ENCODE measurements around the gene CACNA1C. TPM values are rescaled to one million over a fixed set of nuclear protein-coding genes. Genes with fewer than 3 reads are reported as not detected.
"Not testable (repeated sequence)": the region's sequence is repeated elsewhere in the genome, so short reads cannot be mapped to it uniquely, and the experiment has no call there.

CACNA1C gene
- total and polyA plus RNA-seq, 5 donors from 2014 or later: 0.02 to 0.14 (median 0.10) TPM

GRCh38 chr12:2735432-2735831 lies 682.6 kb downstream of the CACNA1C start:
- no peak overlapping the region for H3K4me3 Mint-ChIP-seq
- no peak for ATAC-seq (ENCODE audit: low read depth in 2 of 2)

GRCh38 chr12:2737656-2738241 lies 685.0 kb downstream of the CACNA1C start:
- H3K36me3 ChIP-seq (ENCODE audit: control insufficient read depth, insufficient read depth, low read length): no peaks in the 10 kb centered on the region
- H3K9me3 ChIP-seq (ENCODE audit: control insufficient read depth in 2 of 2, low read length in 2 of 2): no peaks in the 10 kb centered on the region
- Mint-ChIP-seq H3K4me1 (peaks cover 0 to 3% (median 2%) of the 10 kb centered on the region in 4 donors), H3K27ac (no peak overlapping the region), H3K9me3 (peaks cover 0 to 4% (median 0%) of the 10 kb centered on the region in 7 donors), H3K4me3 (no peak overlapping the region), H3K36me3 (no peaks in the 10 kb centered on the region), H3K27me3 (peaks cover 1% of the 10 kb centered on the region)
- H3K27ac ChIP-seq (ENCODE audit: insufficient read depth, low read length, poor library complexity, severe bottlenecking): no peak overlapping the region
- no peak overlapping the region for H3K4me3 ChIP-seq (ENCODE audit: low read depth, low read length)
- H3K27me3 ChIP-seq (ENCODE audit: control insufficient read depth, insufficient read depth, low read length): no peaks in the 10 kb centered on the region
- DNase-seq (no peak), ATAC-seq (ENCODE audit: low read depth in 2 of 2) (no peak)
- H3K4me1 ChIP-seq (ENCODE audit: control insufficient read depth, insufficient read depth, low read length, poor library complexity, severe bottlenecking): no peaks in the 10 kb centered on the region

More at GRCh38 chr12:2735432-2735831, 682.6 kb downstream of the CACNA1C start:
- no peak for DNase-seq
- peaks cover 0 to 5% (median 0%) of the 10 kb centered on the region in 7 donors for H3K9me3 Mint-ChIP-seq
- peaks cover 16% of the 10 kb centered on the region for H3K27me3 Mint-ChIP-seq
- Histone ChIP-seq H3K4me1 (ENCODE audit: control insufficient read depth, insufficient read depth, low read length, poor library complexity, severe bottlenecking) (no peaks in the 10 kb centered on the region), H3K36me3 (ENCODE audit: control insufficient read depth, insufficient read depth, low read length) (no peaks in the 10 kb centered on the region), H3K27me3 (ENCODE audit: control insufficient read depth, insufficient read depth, low read length) (peaks cover 5% of the 10 kb centered on the region), H3K9me3 (ENCODE audit: control insufficient read depth in 2 of 2, low read length in 2 of 2) (no peaks in the 10 kb centered on the region), H3K4me3 (ENCODE audit: low read depth, low read length) (no peak overlapping the region), H3K27ac (ENCODE audit: insufficient read depth, low read length, poor library complexity, severe bottlenecking) (no peak overlapping the region)
- peak overlapping the region in 1 of 3 donors; percentile 44 for H3K27ac Mint-ChIP-seq
- peaks cover 0 to 8% (median 7%) of the 10 kb centered on the region in 4 donors for H3K4me1 Mint-ChIP-seq
- no peaks in the 10 kb centered on the region for H3K36me3 Mint-ChIP-seq

- H3K9me3 ChIP-seq (ENCODE audit: control insufficient read depth in 2 of 2, low read length in 2 of 2): no peaks in the 10 kb centered on the region
- H3K4me1 Mint-ChIP-seq: peaks cover 0 to 3% (median 0%) of the 10 kb centered on the region in 4 donors
- H3K36me3 Mint-ChIP-seq: no peaks in the 10 kb centered on the region
- H3K4me1 ChIP-seq (ENCODE audit: control insufficient read depth, insufficient read depth, low read length, poor library complexity, severe bottlenecking): no peaks in the 10 kb centered on the region
- H3K9me3 Mint-ChIP-seq: peaks cover 0 to 4% (median 0%) of the 10 kb centered on the region in 7 donors
- ATAC-seq (ENCODE audit: low read depth in 2 of 2) (no peak), DNase-seq (no peak)
- H3K36me3 ChIP-seq (ENCODE audit: control insufficient read depth, insufficient read depth, low read length): no peaks in the 10 kb centered on the region
- H3K27me3 Mint-ChIP-seq: no peaks in the 10 kb centered on the region
- no peaks in the 10 kb centered on the region for H3K27me3 ChIP-seq (ENCODE audit: control insufficient read depth, insufficient read depth, low read length)
- no peak overlapping the region for H3K4me3 ChIP-seq (ENCODE audit: low read depth, low read length)
- H3K4me3 Mint-ChIP-seq: no peak overlapping the region
- no peak overlapping the region for H3K27ac Mint-ChIP-seq
- H3K27ac ChIP-seq (ENCODE audit: insufficient read depth, low read length, poor library complexity, severe bottlenecking): no peak overlapping the region
Measured at GRCh38 chr12:2739069-2739468, 686.3 kb downstream of the CACNA1C start.

- no peak for ATAC-seq (ENCODE audit: low read depth in 2 of 2)
- Mint-ChIP-seq H3K27me3 (no peaks in the 10 kb centered on the region), H3K36me3 (no peaks in the 10 kb centered on the region), H3K4me1 (peaks cover 0 to 3% (median 0%) of the 10 kb centered on the region in 4 donors), H3K4me3 (no peak overlapping the region), H3K27ac (peak overlapping the region in 1 of 3 donors; percentile 21), H3K9me3 (peaks cover 0 to 2% (median 0%) of the 10 kb centered on the region in 7 donors)
- no peaks in the 10 kb centered on the region for H3K4me1 ChIP-seq (ENCODE audit: control insufficient read depth, insufficient read depth, low read length, poor library complexity, severe bottlenecking)
- no peaks in the 10 kb centered on the region for H3K27me3 ChIP-seq (ENCODE audit: control insufficient read depth, insufficient read depth, low read length)
- H3K4me3 ChIP-seq (ENCODE audit: low read depth, low read length): no peak overlapping the region
- no peak overlapping the region for H3K27ac ChIP-seq (ENCODE audit: insufficient read depth, low read length, poor library complexity, severe bottlenecking)
- DNase-seq: no peak
- H3K36me3 ChIP-seq (ENCODE audit: control insufficient read depth, insufficient read depth, low read length): no peaks in the 10 kb centered on the region
- no peaks in the 10 kb centered on the region for H3K9me3 ChIP-seq (ENCODE audit: control insufficient read depth in 2 of 2, low read length in 2 of 2)
Measured at GRCh38 chr12:2739832-2740641, 687.2 kb downstream of the CACNA1C start.

- not testable (repeated sequence) for H3K36me3 Mint-ChIP-seq; H3K27ac Mint-ChIP-seq; H3K4me1 ChIP-seq (ENCODE audit: control insufficient read depth, insufficient read depth, low read length, poor library complexity, severe bottlenecking); DNase-seq; ATAC-seq (ENCODE audit: low read depth in 2 of 2); H3K4me1 Mint-ChIP-seq; H3K27ac ChIP-seq (ENCODE audit: insufficient read depth, low read length, poor library complexity, severe bottlenecking); H3K27me3 Mint-ChIP-seq; H3K36me3 ChIP-seq (ENCODE audit: control insufficient read depth, insufficient read depth, low read length); H3K9me3 Mint-ChIP-seq; H3K27me3 ChIP-seq (ENCODE audit: control insufficient read depth, insufficient read depth, low read length); H3K4me3 Mint-ChIP-seq; H3K4me3 ChIP-seq (ENCODE audit: low read depth, low read length); H3K9me3 ChIP-seq (ENCODE audit: control insufficient read depth in 2 of 2, low read length in 2 of 2)
Measured at GRCh38 chr12:2742037-2742436, 689.2 kb downstream of the CACNA1C start.

GRCh38 chr12:2743478-2743877 lies 690.7 kb downstream of the CACNA1C start:
- DNase-seq: no peak
- H3K9me3 ChIP-seq (ENCODE audit: control insufficient read depth in 2 of 2, low read length in 2 of 2): no peaks in the 10 kb centered on the region
- H3K36me3 Mint-ChIP-seq: no peaks in the 10 kb centered on the region
- H3K27me3 ChIP-seq (ENCODE audit: control insufficient read depth, insufficient read depth, low read length): no peaks in the 10 kb centered on the region
- H3K9me3 Mint-ChIP-seq: peaks cover 0 to 3% (median 0%) of the 10 kb centered on the region in 7 donors
- H3K36me3 ChIP-seq (ENCODE audit: control insufficient read depth, insufficient read depth, low read length): no peaks in the 10 kb centered on the region
- H3K4me1 Mint-ChIP-seq: peaks cover 0 to 3% (median 0%) of the 10 kb centered on the region in 4 donors
- no peak overlapping the region for H3K4me3 ChIP-seq (ENCODE audit: low read depth, low read length)
- no peak overlapping the region for H3K4me3 Mint-ChIP-seq
- no peak overlapping the region for H3K27ac Mint-ChIP-seq
- H3K27ac ChIP-seq (ENCODE audit: insufficient read depth, low read length, poor library complexity, severe bottlenecking): no peak overlapping the region
- H3K4me1 ChIP-seq (ENCODE audit: control insufficient read depth, insufficient read depth, low read length, poor library complexity, severe bottlenecking): no peaks in the 10 kb centered on the region
- no peaks in the 10 kb centered on the region for H3K27me3 Mint-ChIP-seq
- ATAC-seq (ENCODE audit: low read depth in 2 of 2): no peak

- Histone ChIP-seq H3K9me3 (ENCODE audit: control insufficient read depth in 2 of 2, low read length in 2 of 2) (no peaks in the 10 kb centered on the region), H3K27me3 (ENCODE audit: control insufficient read depth, insufficient read depth, low read length) (no peaks in the 10 kb centered on the region), H3K27ac (ENCODE audit: insufficient read depth, low read length, poor library complexity, severe bottlenecking) (no peak overlapping the region), H3K4me3 (ENCODE audit: low read depth, low read length) (no peak overlapping the region), H3K36me3 (ENCODE audit: control insufficient read depth, insufficient read depth, low read length) (no peaks in the 10 kb centered on the region), H3K4me1 (ENCODE audit: control insufficient read depth, insufficient read depth, low read length, poor library complexity, severe bottlenecking) (no peaks in the 10 kb centered on the region)
- Mint-ChIP-seq H3K4me3 (no peak overlapping the region), H3K27me3 (peaks cover 4% of the 10 kb centered on the region), H3K36me3 (no peaks in the 10 kb centered on the region), H3K4me1 (no peaks in the 10 kb centered on the region), H3K27ac (no peak overlapping the region), H3K9me3 (peaks cover 0 to 2% (median 0%) of the 10 kb centered on the region in 7 donors)
- ATAC-seq (ENCODE audit: low read depth in 2 of 2) (no peak), DNase-seq (no peak)
Measured at GRCh38 chr12:2745655-2746054, 692.9 kb downstream of the CACNA1C start.
